Progenitor cell of endocrine pancreas (in vitro differentiated cells): ENCODE measurements around the gene CCS. TPM values are rescaled to one million over a fixed set of nuclear protein-coding genes. Genes with fewer than 3 reads are reported as not detected.

Experiments used
- DNase-seq: peaks from one replicate; pipeline ENCODE4 v3.0.0; 2021; ENCODE audit warnings: low spot score; ENCODE audit not compliant: unreplicated experiment
- H3K27ac Mint-ChIP-seq: 2 replicates; pipeline ENCODE4 v1.8.0; 2021; ENCODE audit warnings: mild to moderate bottlenecking, moderate library complexity, mixed read lengths
- H3K27me3 Mint-ChIP-seq: 2 replicates; pipeline ENCODE4 v1.8.0; 2021; ENCODE audit warnings: mixed read lengths
- H3K36me3 Mint-ChIP-seq: 2 replicates; pipeline ENCODE4 v1.8.0; 2022; ENCODE audit warnings: mixed read lengths; ENCODE audit not compliant: insufficient read depth
- H3K4me1 Mint-ChIP-seq: 2 replicates; pipeline ENCODE4 v1.8.0; 2021; ENCODE audit warnings: low read depth, mixed read lengths
- H3K4me3 Mint-ChIP-seq: 2 replicates; pipeline ENCODE4 v1.8.0; 2021; ENCODE audit warnings: low read depth, mild to moderate bottlenecking, moderate library complexity, mixed read lengths
- H3K9me3 Mint-ChIP-seq: 2 replicates; pipeline ENCODE4 v1.8.0; 2021; ENCODE audit warnings: low read depth, mixed read lengths
- total RNA-seq: library from RNA; stranded (reverse); gene quantifications from 2 replicates; pipeline ENCODE4 v1.2.1, GENCODE V29; 2021
- TF ChIP-seq, protein P1 (sequence below): fragments of 200-600 bp; sonication (generic); IDR thresholded peaks from one replicate; pipeline ENCODE4 v1.5.0; 2021; ENCODE audit warnings: antibody characterized with exemption, mild to moderate bottlenecking; ENCODE audit not compliant: unreplicated experiment

Gene CCS
- total RNA-seq, 1 donor from 2014 or later, result 49.7 TPM

DNA sequence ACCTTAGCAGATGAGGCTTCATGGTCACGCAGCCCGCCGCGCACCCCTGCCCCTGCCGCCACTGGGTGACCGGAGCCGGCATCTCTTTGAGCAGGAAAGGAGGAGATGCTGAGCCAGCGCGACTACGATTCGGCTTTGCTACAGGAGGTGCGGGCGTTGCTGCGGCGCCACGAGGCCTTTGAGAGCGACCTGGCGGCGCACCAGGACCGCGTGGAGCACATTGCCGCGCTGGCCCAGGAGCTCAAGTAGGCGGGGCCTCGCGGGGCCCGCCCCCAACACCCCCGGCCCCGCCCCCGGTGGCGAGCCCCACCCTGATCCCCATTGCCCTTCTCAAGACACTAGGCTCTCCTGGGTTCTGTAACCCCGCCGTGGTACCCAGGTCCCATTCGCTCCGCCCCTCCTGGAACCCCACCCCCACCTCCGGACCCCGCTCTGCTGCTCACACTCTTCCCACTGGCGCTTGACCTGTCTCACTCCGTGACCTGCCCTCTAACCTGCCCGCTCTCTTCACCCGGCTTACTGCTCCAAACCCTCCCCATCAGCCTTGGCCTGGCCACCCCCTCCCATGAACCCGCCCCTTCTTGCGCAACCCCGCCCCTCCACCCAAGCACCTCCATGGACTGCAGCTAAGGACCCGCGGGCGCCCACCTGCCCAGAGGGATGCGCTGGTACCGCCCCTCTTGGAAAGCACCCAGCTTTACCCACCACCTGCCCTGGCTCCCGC is 33.7 kb upstream of the CCS start:
- no peaks in the 10 kb centered on the region for H3K36me3 Mint-ChIP-seq
- TF ChIP-seq, protein P1, sequence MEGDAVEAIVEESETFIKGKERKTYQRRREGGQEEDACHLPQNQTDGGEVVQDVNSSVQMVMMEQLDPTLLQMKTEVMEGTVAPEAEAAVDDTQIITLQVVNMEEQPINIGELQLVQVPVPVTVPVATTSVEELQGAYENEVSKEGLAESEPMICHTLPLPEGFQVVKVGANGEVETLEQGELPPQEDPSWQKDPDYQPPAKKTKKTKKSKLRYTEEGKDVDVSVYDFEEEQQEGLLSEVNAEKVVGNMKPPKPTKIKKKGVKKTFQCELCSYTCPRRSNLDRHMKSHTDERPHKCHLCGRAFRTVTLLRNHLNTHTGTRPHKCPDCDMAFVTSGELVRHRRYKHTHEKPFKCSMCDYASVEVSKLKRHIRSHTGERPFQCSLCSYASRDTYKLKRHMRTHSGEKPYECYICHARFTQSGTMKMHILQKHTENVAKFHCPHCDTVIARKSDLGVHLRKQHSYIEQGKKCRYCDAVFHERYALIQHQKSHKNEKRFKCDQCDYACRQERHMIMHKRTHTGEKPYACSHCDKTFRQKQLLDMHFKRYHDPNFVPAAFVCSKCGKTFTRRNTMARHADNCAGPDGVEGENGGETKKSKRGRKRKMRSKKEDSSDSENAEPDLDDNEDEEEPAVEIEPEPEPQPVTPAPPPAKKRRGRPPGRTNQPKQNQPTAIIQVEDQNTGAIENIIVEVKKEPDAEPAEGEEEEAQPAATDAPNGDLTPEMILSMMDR, result no peak
- H3K9me3 Mint-ChIP-seq, result no peaks in the 10 kb centered on the region
- DNase-seq, result no peak
- H3K4me3 Mint-ChIP-seq, result no peak overlapping the region
- no peak overlapping the region for H3K27ac Mint-ChIP-seq
- H3K27me3 Mint-ChIP-seq, result peaks cover 3% of the 10 kb centered on the region
- H3K4me1 Mint-ChIP-seq, result no peaks in the 10 kb centered on the region

DNA sequence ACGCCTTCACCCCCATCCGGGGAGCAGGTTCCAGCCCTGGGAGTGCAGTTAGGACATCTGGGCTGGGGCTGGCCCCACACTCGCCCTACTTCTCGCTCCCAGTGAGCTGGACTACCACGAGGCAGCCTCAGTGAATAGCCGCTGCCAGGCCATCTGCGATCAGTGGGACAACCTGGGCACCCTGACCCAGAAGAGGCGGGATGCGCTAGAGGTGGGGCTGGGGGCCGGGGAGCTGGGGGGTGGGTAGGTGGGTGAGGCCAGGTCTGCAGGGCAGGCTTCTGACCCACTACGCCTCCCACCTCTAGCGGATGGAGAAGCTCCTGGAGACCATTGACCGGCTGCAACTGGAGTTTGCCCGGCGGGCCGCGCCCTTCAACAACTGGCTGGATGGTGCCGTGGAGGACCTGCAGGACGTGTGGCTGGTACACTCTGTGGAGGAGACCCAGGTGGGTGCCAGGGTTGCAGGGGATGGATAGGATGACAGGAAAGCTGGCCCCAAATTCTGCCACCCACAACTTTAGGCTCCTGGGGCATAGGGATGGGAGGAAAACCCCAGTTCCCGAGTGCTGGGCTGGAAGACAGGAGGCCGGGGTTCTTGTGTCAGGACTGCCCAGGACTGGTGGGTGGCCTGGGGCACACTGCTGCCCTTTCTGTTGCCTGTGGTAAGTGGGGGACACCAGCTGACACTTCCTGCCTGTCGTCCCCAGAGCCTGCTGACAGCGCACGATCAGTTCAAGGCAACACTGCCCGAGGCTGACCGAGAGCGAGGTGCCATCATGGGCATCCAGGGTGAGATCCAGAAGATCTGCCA is 32.9 kb upstream of the CCS start:
- H3K27me3 Mint-ChIP-seq, result peaks cover 3% of the 10 kb centered on the region
- H3K9me3 Mint-ChIP-seq, result no peaks in the 10 kb centered on the region
- no peak overlapping the region for H3K27ac Mint-ChIP-seq
- TF ChIP-seq, protein P1, result no peak
- H3K36me3 Mint-ChIP-seq, result no peaks in the 10 kb centered on the region
- no peak overlapping the region for H3K4me3 Mint-ChIP-seq
- no peaks in the 10 kb centered on the region for H3K4me1 Mint-ChIP-seq
- DNase-seq, result no peak

DNA sequence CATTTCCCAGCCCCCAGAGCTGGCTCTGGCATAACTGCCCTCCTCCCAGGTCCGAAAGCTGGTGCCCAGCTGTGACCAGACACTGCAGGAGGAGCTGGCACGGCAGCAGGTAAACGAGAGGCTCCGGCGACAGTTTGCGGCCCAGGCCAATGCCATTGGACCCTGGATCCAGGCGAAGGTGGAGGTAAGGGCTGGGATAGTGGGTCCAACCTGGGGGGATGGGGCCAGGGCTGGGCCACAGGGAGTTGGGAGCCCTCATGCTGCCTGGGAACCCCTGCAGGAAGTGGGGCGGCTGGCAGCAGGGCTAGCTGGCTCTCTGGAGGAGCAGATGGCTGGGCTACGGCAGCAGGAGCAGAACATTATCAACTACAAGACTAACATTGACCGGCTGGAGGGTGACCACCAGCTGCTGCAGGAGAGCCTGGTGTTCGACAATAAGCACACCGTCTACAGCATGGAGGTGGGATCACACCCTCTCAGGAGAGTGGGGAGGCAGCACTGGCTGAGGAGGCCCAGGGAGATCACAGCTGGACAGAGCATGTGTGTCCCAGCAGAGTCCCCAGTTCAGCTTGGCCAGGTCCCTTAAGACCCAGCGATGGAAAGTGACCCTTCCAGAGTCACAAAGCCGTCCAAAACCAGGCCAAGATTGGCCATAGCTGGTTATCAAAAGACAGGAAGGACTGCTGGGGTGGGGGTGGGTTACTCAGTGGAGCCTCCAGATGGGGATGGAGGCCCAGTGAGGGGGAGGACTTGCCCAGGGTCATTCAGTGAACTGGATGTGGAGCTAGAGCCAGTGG is 31.6 kb upstream of the CCS start:
- H3K4me3 Mint-ChIP-seq, result no peak overlapping the region
- H3K4me1 Mint-ChIP-seq, result no peaks in the 10 kb centered on the region
- peak overlapping the region; percentile 6 for H3K27ac Mint-ChIP-seq
- H3K27me3 Mint-ChIP-seq, result peaks cover 3% of the 10 kb centered on the region
- no peaks in the 10 kb centered on the region for H3K36me3 Mint-ChIP-seq
- no peak for DNase-seq
- TF ChIP-seq, protein P1, result no peak
- H3K9me3 Mint-ChIP-seq, result no peaks in the 10 kb centered on the region

DNA sequence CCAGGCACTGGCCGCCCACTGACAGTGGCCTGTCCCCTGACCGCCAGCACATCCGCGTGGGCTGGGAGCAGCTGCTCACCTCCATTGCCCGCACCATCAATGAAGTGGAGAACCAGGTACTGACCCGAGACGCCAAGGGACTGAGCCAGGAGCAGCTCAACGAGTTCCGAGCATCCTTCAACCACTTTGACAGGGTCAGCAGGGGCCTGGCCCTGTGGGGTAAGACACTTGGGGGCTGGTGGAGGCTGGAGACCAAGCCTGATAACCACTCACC is 31.1 kb upstream of the CCS start:
- Mint-ChIP-seq H3K9me3 (no peaks in the 10 kb centered on the region), H3K27me3 (peaks cover 3% of the 10 kb centered on the region), H3K36me3 (no peaks in the 10 kb centered on the region), H3K4me3 (no peak overlapping the region), H3K27ac (no peak overlapping the region), H3K4me1 (no peaks in the 10 kb centered on the region)
- DNase-seq, result no peak
- TF ChIP-seq, protein P1, result no peak

DNA sequence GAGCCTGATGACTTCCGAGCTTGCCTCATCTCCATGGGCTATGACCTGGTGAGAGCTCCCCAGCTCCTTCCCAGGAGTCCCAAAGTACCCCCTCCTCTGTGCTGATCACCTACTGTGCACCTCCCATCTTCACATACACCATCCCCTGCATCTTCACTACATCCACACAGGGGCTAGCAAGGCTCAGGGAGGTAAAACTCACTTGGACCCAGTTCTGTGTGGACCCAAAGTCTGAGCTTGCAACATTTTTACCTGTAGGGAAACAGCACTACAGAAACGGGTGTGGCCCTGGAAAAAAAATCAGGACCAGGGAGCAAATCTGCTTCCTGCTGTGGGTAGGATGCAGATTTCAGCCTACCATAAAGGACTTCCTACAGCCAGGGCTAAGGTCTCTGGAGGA is 30.7 kb upstream of the CCS start:
- TF ChIP-seq, protein P1, result no peak
- H3K27me3 Mint-ChIP-seq, result peaks cover 1% of the 10 kb centered on the region
- H3K27ac Mint-ChIP-seq, result no peak overlapping the region
- DNase-seq, result no peak
- no peaks in the 10 kb centered on the region for H3K36me3 Mint-ChIP-seq
- H3K4me1 Mint-ChIP-seq, result no peaks in the 10 kb centered on the region
- no peaks in the 10 kb centered on the region for H3K9me3 Mint-ChIP-seq
- H3K4me3 Mint-ChIP-seq, result no peak overlapping the region
